HG03432 (cell line): ENCODE data around the gene USP11.

ENCODE experiments used
- ATAC-seq: cut with Tn5 transposase; IDR thresholded peaks from one replicate; pipeline ENCODE4 v1.9.1; 2021; ENCODE audit warnings: mild to moderate bottlenecking, moderate library complexity; ENCODE audit not compliant: unreplicated experiment

Gene USP11

GRCh38 chrX:47224266-47224895 lies 8.4 kb upstream of the USP11 start:
- ATAC-seq: no peak

- no peak for ATAC-seq
Measured at GRCh38 chrX:47224896-47225290, 7.9 kb upstream of the USP11 start.

- ATAC-seq: no peak
Measured at GRCh38 chrX:47226071-47226470, 6.7 kb upstream of the USP11 start.

- no peak for ATAC-seq
Measured at GRCh38 chrX:47226531-47227333, 6.1 kb upstream of the USP11 start.

- ATAC-seq: no peak
Measured at GRCh38 chrX:47227334-47227583, 5.5 kb upstream of the USP11 start.

GRCh38 chrX:47228550-47229270 lies 4.1 kb upstream of the USP11 start:
- ATAC-seq: no peak

- ATAC-seq: no peak
Measured at GRCh38 chrX:47229427-47229826, 3.4 kb upstream of the USP11 start.

GRCh38 chrX:47230136-47230868 lies 2.5 kb upstream of the USP11 start:
- ATAC-seq: no peak

- ATAC-seq: no peak
Measured at GRCh38 chrX:47231167-47231566, 1.6 kb upstream of the USP11 start.

GRCh38 chrX:47232197-47232802 lies 509 bp upstream of the USP11 start:
- no peak for ATAC-seq

- peak; percentile 89 for ATAC-seq
Measured at GRCh38 chrX:47233333-47234113, 714 bp downstream of the USP11 start.

GRCh38 chrX:47234583-47234982 lies 1.8 kb downstream of the USP11 start:
- ATAC-seq: no peak

GRCh38 chrX:47235691-47236103 lies 2.9 kb downstream of the USP11 start:
- no peak for ATAC-seq

GRCh38 chrX:47239199-47239598 lies 6.4 kb downstream of the USP11 start:
- no peak for ATAC-seq

GRCh38 chrX:47239898-47240545 lies 7.2 kb downstream of the USP11 start:
- no peak for ATAC-seq

GRCh38 chrX:47240619-47241018 lies 7.8 kb downstream of the USP11 start:
- no peak for ATAC-seq

GRCh38 chrX:47241201-47242011 lies 8.6 kb downstream of the USP11 start:
- ATAC-seq: no peak

- no peak for ATAC-seq
Measured at GRCh38 chrX:47242321-47242720, 9.5 kb downstream of the USP11 start.

- ATAC-seq: no peak
Measured at GRCh38 chrX:47243351-47243750, 10.5 kb downstream of the USP11 start.
